GM12878 (cell line): ENCODE data around the gene GTF2F2. TPM values are rescaled to one million over a fixed set of nuclear protein-coding genes. Genes with fewer than 3 reads are reported as not detected.

Experiments used
- BMI1 ChIP-seq: fragments of 450-650 bp; IDR thresholded peaks from 2 replicates; pipeline ENCODE4 v1.6.1; 2016; ENCODE audit warnings: mild to moderate bottlenecking, moderate library complexity, borderline replicate concordance
- CEBPZ ChIP-seq: fragments of 150-350 bp; IDR thresholded peaks from 2 replicates; pipeline ENCODE4 v1.6.1; 2016; ENCODE audit warnings: low read depth, low read length
- EGR1 ChIP-seq, 2 experiments: IDR thresholded peaks; 1 replicate in 1 of 2; 2 replicates in 1 of 2; pipeline ENCODE4 v1.6.1; 2011 to 2012; ENCODE audit warnings: low read depth in 2 of 2, low read length in 2 of 2, borderline replicate concordance in 1 of 2, mild to moderate bottlenecking in 1 of 2, moderate library complexity in 1 of 2
- KAT2A ChIP-seq: conservative IDR thresholded peaks from 2 replicates; pipeline ENCODE4 v1.6.1; 2011; ENCODE audit warnings: low read depth, low read length; ENCODE audit not compliant: control insufficient read depth
- LARP7 ChIP-seq: fragments of 450-650 bp; IDR thresholded peaks from 2 replicates; pipeline ENCODE4 v1.6.1; 2017; ENCODE audit warnings: mild to moderate bottlenecking
- MYB ChIP-seq: fragments of 150-350 bp; IDR thresholded peaks from 2 replicates; pipeline ENCODE4 v1.6.1; 2014; ENCODE audit warnings: mild to moderate bottlenecking, low read depth, low read length, borderline replicate concordance
- NKRF ChIP-seq: fragments of 450-650 bp; conservative IDR thresholded peaks from 2 replicates; pipeline ENCODE4 v1.6.1; 2017; ENCODE audit warnings: mild to moderate bottlenecking, moderate library complexity
- POLR2AphosphoS5 ChIP-seq: IDR thresholded peaks from 2 replicates; pipeline ENCODE4 v1.6.1; 2011; ENCODE audit warnings: mild to moderate bottlenecking, low read length, inconsistent platforms
- PRDM15 ChIP-seq: fragments of 450-650 bp; formaldehyde crosslinking; IDR thresholded peaks from 2 replicates; pipeline ENCODE4 v1.4.0; 2020; ENCODE audit warnings: mild to moderate bottlenecking, moderate library complexity
- SRF ChIP-seq, 2 experiments: IDR thresholded peaks; 2 replicates each; pipeline ENCODE4 v1.6.1; 2011; ENCODE audit warnings: low read depth in 2 of 2, low read length in 2 of 2, mild to moderate bottlenecking in 1 of 2, moderate library complexity in 1 of 2
- polyA plus RNA-seq, 11 experiments: library from polyadenylated mRNA; depleted of rRNA in 4 of 11; unstranded in 6 of 11; stranded (reverse) in 5 of 11; fragments of >200 nt; fragmentation: Nextera tagmentation in 4 of 11; fragmentation: Illumina TruSeq in 1 of 11; extraction: Ambion mirVana in 4 of 11; extraction: Trizol in 1 of 11; gene quantifications; 1 replicate in 1 of 11; 2 replicates in 10 of 11; pipeline versions ENCODE4 v1.2.1 to v1.2.3, GENCODE V29; 2011 to 2016; ENCODE audit warnings: inconsistent platforms in 2 of 11, missing spikeins in 2 of 11, low read depth in 1 of 11
- total RNA-seq, 4 experiments: library from RNA; depleted of rRNA in 3 of 4; stranded (reverse); fragments of >200 nt in 3 of 4; fragmentation: Illumina TruSeq in 1 of 4; extraction: Trizol in 1 of 4; gene quantifications; 2 replicates each; pipeline versions ENCODE4 v1.2.1 to v1.2.3, GENCODE V29; 2013 to 2021
- TF ChIP-seq, protein P1 (sequence below): IDR thresholded peaks from 2 replicates; pipeline ENCODE4 v1.6.1; 2012; ENCODE audit warnings: mild to moderate bottlenecking, low read depth, low read length
- TF ChIP-seq, protein P2 (sequence below): fragments of 450-650 bp; IDR thresholded peaks from 2 replicates; pipeline ENCODE4 v1.6.1; 2017; ENCODE audit warnings: borderline replicate concordance
- TF ChIP-seq, protein P3 (sequence below): IDR thresholded peaks from 2 replicates; pipeline ENCODE4 v1.6.1; 2012; ENCODE audit warnings: low read length, inconsistent platforms

Gene GTF2F2
- total and polyA plus RNA-seq, 10 of the 15 experiments (the other 5 are each of a cell fraction or from before 2014, with no cell fraction given): 14.5 to 30.8 (median 22.6) TPM

DNA sequence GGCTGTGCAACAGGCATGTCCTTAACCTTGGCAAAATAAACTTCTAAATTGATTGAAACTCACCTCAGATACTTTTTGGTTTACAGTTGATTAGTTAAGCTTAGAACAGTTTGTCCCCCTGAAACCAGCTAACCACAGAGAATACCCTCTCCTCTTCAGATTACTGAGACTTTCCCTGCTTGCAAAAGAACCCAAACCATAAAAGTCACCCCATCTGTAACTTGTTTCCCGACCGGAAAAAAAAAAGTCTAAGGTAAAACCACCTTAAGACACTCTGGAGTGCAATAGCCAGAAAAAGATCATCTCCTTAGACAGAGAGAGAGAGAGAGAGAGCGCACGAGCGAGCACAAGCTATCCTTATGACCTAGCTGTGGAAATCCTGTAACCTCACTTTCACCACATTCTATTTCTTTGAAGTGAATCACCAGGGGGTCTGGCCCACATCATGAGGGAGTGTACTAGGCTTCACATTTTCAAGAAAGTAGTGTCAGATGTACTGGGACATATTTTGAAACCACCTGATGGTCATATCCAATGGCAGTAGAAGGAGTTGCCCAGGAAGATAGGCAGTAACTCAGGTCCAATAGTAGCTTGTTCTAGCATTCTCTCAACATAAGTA is 11.1 kb upstream of the GTF2F2 start (continued):
- no peak for TF ChIP-seq SRF (IDR thresholded peaks at IDR 0.05; ENCODE audit: low read depth in 2 of 2, low read length in 2 of 2)
- no peak for TF ChIP-seq MYB
- TF ChIP-seq, protein P1, sequence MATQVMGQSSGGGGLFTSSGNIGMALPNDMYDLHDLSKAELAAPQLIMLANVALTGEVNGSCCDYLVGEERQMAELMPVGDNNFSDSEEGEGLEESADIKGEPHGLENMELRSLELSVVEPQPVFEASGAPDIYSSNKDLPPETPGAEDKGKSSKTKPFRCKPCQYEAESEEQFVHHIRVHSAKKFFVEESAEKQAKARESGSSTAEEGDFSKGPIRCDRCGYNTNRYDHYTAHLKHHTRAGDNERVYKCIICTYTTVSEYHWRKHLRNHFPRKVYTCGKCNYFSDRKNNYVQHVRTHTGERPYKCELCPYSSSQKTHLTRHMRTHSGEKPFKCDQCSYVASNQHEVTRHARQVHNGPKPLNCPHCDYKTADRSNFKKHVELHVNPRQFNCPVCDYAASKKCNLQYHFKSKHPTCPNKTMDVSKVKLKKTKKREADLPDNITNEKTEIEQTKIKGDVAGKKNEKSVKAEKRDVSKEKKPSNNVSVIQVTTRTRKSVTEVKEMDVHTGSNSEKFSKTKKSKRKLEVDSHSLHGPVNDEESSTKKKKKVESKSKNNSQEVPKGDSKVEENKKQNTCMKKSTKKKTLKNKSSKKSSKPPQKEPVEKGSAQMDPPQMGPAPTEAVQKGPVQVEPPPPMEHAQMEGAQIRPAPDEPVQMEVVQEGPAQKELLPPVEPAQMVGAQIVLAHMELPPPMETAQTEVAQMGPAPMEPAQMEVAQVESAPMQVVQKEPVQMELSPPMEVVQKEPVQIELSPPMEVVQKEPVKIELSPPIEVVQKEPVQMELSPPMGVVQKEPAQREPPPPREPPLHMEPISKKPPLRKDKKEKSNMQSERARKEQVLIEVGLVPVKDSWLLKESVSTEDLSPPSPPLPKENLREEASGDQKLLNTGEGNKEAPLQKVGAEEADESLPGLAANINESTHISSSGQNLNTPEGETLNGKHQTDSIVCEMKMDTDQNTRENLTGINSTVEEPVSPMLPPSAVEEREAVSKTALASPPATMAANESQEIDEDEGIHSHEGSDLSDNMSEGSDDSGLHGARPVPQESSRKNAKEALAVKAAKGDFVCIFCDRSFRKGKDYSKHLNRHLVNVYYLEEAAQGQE: no peak
- TF ChIP-seq NKRF: no peak
- no peak for TF ChIP-seq BMI1
- TF ChIP-seq, protein P2, sequence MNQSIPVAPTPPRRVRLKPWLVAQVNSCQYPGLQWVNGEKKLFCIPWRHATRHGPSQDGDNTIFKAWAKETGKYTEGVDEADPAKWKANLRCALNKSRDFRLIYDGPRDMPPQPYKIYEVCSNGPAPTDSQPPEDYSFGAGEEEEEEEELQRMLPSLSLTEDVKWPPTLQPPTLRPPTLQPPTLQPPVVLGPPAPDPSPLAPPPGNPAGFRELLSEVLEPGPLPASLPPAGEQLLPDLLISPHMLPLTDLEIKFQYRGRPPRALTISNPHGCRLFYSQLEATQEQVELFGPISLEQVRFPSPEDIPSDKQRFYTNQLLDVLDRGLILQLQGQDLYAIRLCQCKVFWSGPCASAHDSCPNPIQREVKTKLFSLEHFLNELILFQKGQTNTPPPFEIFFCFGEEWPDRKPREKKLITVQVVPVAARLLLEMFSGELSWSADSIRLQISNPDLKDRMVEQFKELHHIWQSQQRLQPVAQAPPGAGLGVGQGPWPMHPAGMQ: no peak
- TF ChIP-seq EGR1 (IDR thresholded peaks at IDR 0.05; ENCODE audit: borderline replicate concordance in 1 of 2, low read depth in 2 of 2, low read length in 2 of 2): no peak
- no peak for TF ChIP-seq CEBPZ
- TF ChIP-seq POLR2AphosphoS5: no peak
- no peak for TF ChIP-seq KAT2A
- TF ChIP-seq, protein P3, sequence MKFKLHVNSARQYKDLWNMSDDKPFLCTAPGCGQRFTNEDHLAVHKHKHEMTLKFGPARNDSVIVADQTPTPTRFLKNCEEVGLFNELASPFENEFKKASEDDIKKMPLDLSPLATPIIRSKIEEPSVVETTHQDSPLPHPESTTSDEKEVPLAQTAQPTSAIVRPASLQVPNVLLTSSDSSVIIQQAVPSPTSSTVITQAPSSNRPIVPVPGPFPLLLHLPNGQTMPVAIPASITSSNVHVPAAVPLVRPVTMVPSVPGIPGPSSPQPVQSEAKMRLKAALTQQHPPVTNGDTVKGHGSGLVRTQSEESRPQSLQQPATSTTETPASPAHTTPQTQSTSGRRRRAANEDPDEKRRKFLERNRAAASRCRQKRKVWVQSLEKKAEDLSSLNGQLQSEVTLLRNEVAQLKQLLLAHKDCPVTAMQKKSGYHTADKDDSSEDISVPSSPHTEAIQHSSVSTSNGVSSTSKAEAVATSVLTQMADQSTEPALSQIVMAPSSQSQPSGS: peak; percentile 58
- no peak for TF ChIP-seq PRDM15 (CRISPR knock-in tag)
- no peak for TF ChIP-seq LARP7
